Central memory CD8-positive, alpha-beta T cell (primary cell): ENCODE results near the gene TRPC3.
A peak's percentile ranks its signal among the peaks of the same experiment; 100 is the strongest.
"Not testable (repeated sequence)": the region's sequence is repeated elsewhere in the genome, so short reads cannot be mapped to it uniquely, and the experiment has no call there.

Source experiments
- ATAC-seq: fragments of 150-1000 bp; cut with Tn5 transposase; replicated peaks from 2 replicates; pipeline ENCODE4 v1.10.0; 2022; ENCODE audit warnings: mild to moderate bottlenecking, moderate FRiP score, moderate number of reproducible peaks; ENCODE audit not compliant: poor library complexity, severe bottlenecking; ENCODE audit errors: extremely low read depth
- DNase-seq, 2 donors: peaks; one replicate each; pipeline ENCODE4 v3.0.0; 2021; ENCODE audit warnings: low spot score in 2 of 2
- H3K27ac Mint-ChIP-seq: one replicate; pipeline ENCODE4 v1.8.0; 2022; ENCODE audit warnings: low read depth, mild to moderate bottlenecking, moderate library complexity, mixed read lengths
- H3K27me3 Mint-ChIP-seq: one replicate; pipeline ENCODE4 v1.8.0; 2022; ENCODE audit warnings: mixed read lengths
- H3K36me3 Mint-ChIP-seq: one replicate; pipeline ENCODE4 v1.8.0; 2022; ENCODE audit warnings: mild to moderate bottlenecking, moderate library complexity, mixed read lengths; ENCODE audit not compliant: insufficient read depth
- H3K4me1 Mint-ChIP-seq: one replicate; pipeline ENCODE4 v1.8.0; 2022; ENCODE audit warnings: mixed read lengths
- H3K4me3 Mint-ChIP-seq: one replicate; pipeline ENCODE4 v1.8.0; 2022; ENCODE audit warnings: mild to moderate bottlenecking, moderate library complexity, mixed read lengths
- H3K9me3 Mint-ChIP-seq: one replicate; pipeline ENCODE4 v1.8.0; 2022; ENCODE audit warnings: mixed read lengths

The TRPC3 gene

DNA sequence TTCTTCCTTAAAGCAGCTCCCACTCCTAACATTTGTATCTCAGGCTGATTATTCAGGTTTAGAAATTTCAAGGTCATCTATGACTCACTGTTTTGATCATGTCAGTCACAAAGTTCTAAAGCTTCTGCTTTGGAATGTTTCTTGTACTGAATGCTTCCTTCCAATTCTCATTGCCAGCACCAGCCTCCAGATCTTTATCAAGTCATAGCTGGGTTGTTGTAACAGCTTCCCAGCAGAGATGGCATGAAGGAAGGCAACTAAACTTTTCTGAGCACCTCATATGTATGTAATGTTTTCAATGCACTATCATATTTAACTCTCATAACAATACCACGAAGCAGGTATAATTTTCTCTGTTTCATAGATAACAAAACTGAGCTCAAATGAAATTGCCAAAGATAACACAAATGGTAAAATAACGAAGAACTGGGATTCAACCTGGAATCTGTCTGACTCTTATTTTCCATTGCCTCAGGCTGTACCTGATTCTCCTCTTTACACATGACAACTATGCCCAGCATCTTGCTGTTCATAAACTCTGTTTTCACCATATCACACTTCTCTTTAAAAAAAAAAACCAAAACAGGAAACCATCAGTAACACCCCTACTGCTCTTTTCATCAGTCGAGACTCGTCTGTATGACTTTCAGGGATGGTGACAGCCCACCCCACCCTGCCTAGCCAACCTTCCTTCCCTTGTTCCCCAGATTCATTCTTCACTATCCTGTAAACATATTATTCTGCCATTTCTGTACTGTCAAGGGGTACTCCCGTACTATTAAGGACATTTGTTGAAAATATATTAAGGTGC, 13.4 kb downstream of the TRPC3 start:
- ATAC-seq: peak; percentile 94
- no peak for DNase-seq
- Mint-ChIP-seq H3K4me3 (peak overlapping the region; percentile 3), H3K4me1 (peaks cover 18% of the 10 kb centered on the region), H3K36me3 (no peaks in the 10 kb centered on the region), H3K9me3 (no peaks in the 10 kb centered on the region), H3K27ac (peak overlapping the region; percentile 72), H3K27me3 (peaks cover 32% of the 10 kb centered on the region)

GRCh38 chr4:121936101-121936500, 15.8 kb downstream of the TRPC3 start:
- Mint-ChIP-seq H3K9me3 (no peaks in the 10 kb centered on the region), H3K27me3 (peaks cover 30% of the 10 kb centered on the region), H3K27ac (no peak overlapping the region), H3K4me3 (no peak overlapping the region), H3K36me3 (no peaks in the 10 kb centered on the region), H3K4me1 (peaks cover 18% of the 10 kb centered on the region)
- DNase-seq: no peak
- ATAC-seq: no peak

DNA sequence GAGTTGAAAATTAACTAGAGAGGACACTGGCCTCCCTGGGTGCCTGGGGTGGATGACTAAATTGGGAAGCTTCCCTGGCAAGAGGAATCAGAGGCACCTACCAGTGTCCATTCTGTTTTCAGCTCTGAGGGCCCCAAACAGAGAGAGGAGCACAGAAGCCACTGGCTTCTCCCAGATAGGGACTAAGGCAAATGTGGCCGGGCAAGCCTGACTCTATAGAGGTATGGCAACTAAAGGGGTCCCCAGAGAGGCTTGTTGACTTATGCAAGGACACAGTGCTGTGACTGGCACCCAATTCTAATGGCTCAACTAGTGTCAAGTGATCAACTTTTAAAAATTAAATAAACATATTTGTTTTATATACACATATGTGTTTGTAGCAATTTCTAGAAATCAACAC, 17.2 kb downstream of the TRPC3 start:
- H3K27me3 Mint-ChIP-seq: peaks cover 31% of the 10 kb centered on the region

GRCh38 chr4:121932212-121932974, 19.5 kb downstream of the TRPC3 start:
- H3K4me3 Mint-ChIP-seq: no peak overlapping the region
- no peaks in the 10 kb centered on the region for H3K9me3 Mint-ChIP-seq
- H3K27me3 Mint-ChIP-seq: peaks cover 46% of the 10 kb centered on the region
- no peak for DNase-seq
- H3K36me3 Mint-ChIP-seq: no peaks in the 10 kb centered on the region
- no peak for ATAC-seq
- H3K4me1 Mint-ChIP-seq: no peaks in the 10 kb centered on the region
- no peak overlapping the region for H3K27ac Mint-ChIP-seq

More for the DNA sequence above, 17.2 kb downstream of the TRPC3 start:
- ATAC-seq (no peak), DNase-seq (no peak)
- H3K27ac Mint-ChIP-seq: no peak overlapping the region
- no peaks in the 10 kb centered on the region for H3K9me3 Mint-ChIP-seq
- H3K36me3 Mint-ChIP-seq: no peaks in the 10 kb centered on the region
- H3K4me1 Mint-ChIP-seq: peaks cover 18% of the 10 kb centered on the region
- H3K4me3 Mint-ChIP-seq: no peak overlapping the region

GRCh38 chr4:121930304-121930703, 21.6 kb downstream of the TRPC3 start:
- ATAC-seq: no peak
- Mint-ChIP-seq H3K4me3 (no peak overlapping the region), H3K36me3 (no peaks in the 10 kb centered on the region), H3K4me1 (no peaks in the 10 kb centered on the region), H3K27ac (no peak overlapping the region), H3K27me3 (peaks cover 46% of the 10 kb centered on the region), H3K9me3 (no peaks in the 10 kb centered on the region)
- no peak for DNase-seq

GRCh38 chr4:121927948-121928347, 23.9 kb downstream of the TRPC3 start:
- Mint-ChIP-seq H3K4me1 (no peaks in the 10 kb centered on the region), H3K36me3 (no peaks in the 10 kb centered on the region), H3K27ac (no peak overlapping the region), H3K9me3 (no peaks in the 10 kb centered on the region), H3K27me3 (peaks cover 46% of the 10 kb centered on the region), H3K4me3 (no peak overlapping the region)
- DNase-seq: no peak
- ATAC-seq: no peak

DNA sequence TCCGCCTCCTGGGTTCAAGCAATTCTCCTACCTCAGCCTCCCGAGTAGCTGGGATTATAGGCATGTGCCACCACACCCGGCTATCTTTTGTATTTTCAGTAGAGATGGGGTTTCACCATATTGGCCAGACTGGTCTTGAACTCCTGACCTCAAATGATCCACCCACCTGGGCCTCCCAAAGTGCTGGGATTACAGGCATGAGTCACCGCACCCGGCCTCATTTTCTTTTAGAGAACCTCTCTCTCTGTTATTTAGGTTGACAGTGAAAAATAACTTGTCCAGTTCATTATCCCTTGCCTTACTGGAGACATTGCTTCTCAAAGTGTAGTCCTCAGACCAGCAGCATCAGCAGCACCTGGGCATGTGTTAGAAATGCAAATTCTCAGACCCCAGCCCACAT, 25.4 kb downstream of the TRPC3 start:
- ATAC-seq, H3K4me1 Mint-ChIP-seq, H3K4me3 Mint-ChIP-seq, DNase-seq, H3K27ac Mint-ChIP-seq, H3K9me3 Mint-ChIP-seq, H3K36me3 Mint-ChIP-seq: not testable (repeated sequence)
- H3K27me3 Mint-ChIP-seq: peaks cover 39% of the 10 kb centered on the region

- Mint-ChIP-seq H3K4me1 (no peaks in the 10 kb centered on the region), H3K9me3 (no peaks in the 10 kb centered on the region), H3K4me3 (no peak overlapping the region), H3K36me3 (no peaks in the 10 kb centered on the region), H3K27ac (no peak overlapping the region), H3K27me3 (peaks cover 12% of the 10 kb centered on the region)
- ATAC-seq (no peak), DNase-seq (no peak)
Observed at GRCh38 chr4:121923306-121923705, 28.6 kb downstream of the TRPC3 start.

DNA sequence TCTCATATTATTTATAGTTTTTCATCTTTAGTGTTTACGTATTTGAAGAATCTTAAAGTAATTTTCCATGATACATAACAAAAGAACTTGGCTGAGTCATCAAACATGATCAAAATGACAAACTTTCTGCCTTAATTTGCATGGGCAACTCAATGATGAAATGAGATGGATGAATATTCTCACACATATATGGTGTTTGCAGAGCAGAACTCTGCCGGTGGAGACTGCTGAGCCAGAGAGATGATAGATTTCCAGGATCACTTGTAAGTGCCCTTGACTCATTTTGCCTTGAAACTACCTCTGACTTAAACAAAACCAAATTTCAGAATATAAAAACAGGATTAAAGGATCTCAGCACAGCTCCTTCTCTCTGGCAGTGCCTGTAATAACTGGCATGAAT, 38.2 kb downstream of the TRPC3 start:
- no peaks in the 10 kb centered on the region for H3K27me3 Mint-ChIP-seq
- no peak overlapping the region for H3K4me3 Mint-ChIP-seq
- no peaks in the 10 kb centered on the region for H3K9me3 Mint-ChIP-seq
- H3K4me1 Mint-ChIP-seq: peaks cover 6% of the 10 kb centered on the region
- no peaks in the 10 kb centered on the region for H3K36me3 Mint-ChIP-seq
- ATAC-seq (no peak), DNase-seq (no peak)
- H3K27ac Mint-ChIP-seq: no peak overlapping the region

- H3K4me1 Mint-ChIP-seq: no peaks in the 10 kb centered on the region
- no peak overlapping the region for H3K27ac Mint-ChIP-seq
- ATAC-seq (no peak), DNase-seq (no peak)
- H3K27me3 Mint-ChIP-seq: no peaks in the 10 kb centered on the region
- no peaks in the 10 kb centered on the region for H3K36me3 Mint-ChIP-seq
- H3K9me3 Mint-ChIP-seq: no peaks in the 10 kb centered on the region
- H3K4me3 Mint-ChIP-seq: no peak overlapping the region
Observed at GRCh38 chr4:121908346-121908745, 43.5 kb downstream of the TRPC3 start.

- ATAC-seq (peak; percentile 71), DNase-seq (peak; percentile 24 to 33)
- no peak overlapping the region for H3K27ac Mint-ChIP-seq
- H3K4me1 Mint-ChIP-seq: no peaks in the 10 kb centered on the region
- no peak overlapping the region for H3K4me3 Mint-ChIP-seq
- H3K36me3 Mint-ChIP-seq: peaks cover 2% of the 10 kb centered on the region
- H3K9me3 Mint-ChIP-seq: no peaks in the 10 kb centered on the region
- no peaks in the 10 kb centered on the region for H3K27me3 Mint-ChIP-seq
Observed at GRCh38 chr4:121900132-121900983, 51.5 kb downstream of the TRPC3 start.

GRCh38 chr4:121898150-121898549, 53.7 kb downstream of the TRPC3 start:
- no peak overlapping the region for H3K27ac Mint-ChIP-seq
- H3K4me3 Mint-ChIP-seq: peak overlapping the region; percentile 3
- ATAC-seq (no peak), DNase-seq (no peak)
- H3K27me3 Mint-ChIP-seq: no peaks in the 10 kb centered on the region
- peaks cover 2% of the 10 kb centered on the region for H3K36me3 Mint-ChIP-seq
- no peaks in the 10 kb centered on the region for H3K4me1 Mint-ChIP-seq
- no peaks in the 10 kb centered on the region for H3K9me3 Mint-ChIP-seq
